Type B pancreatic cell (in vitro differentiated cells): ENCODE measurements around the gene FCER2. TPM values are rescaled to one million over a fixed set of nuclear protein-coding genes. Genes with fewer than 3 reads are reported as not detected.

Experiments used
- DNase-seq: peaks from one replicate; pipeline ENCODE4 v3.0.0; 2021; ENCODE audit warnings: mixed read lengths; ENCODE audit not compliant: unreplicated experiment; ENCODE audit errors: extremely low spot score
- H3K27ac Mint-ChIP-seq: 2 replicates; pipeline ENCODE4 v1.8.0; 2021; ENCODE audit warnings: mild to moderate bottlenecking, mixed read lengths
- H3K27me3 Mint-ChIP-seq: 2 replicates; pipeline ENCODE4 v1.8.0; 2021; ENCODE audit warnings: mixed read lengths
- H3K36me3 Mint-ChIP-seq: 2 replicates; pipeline ENCODE4 v1.8.0; 2021; ENCODE audit warnings: mixed read lengths
- H3K4me1 Mint-ChIP-seq: one replicate; pipeline ENCODE4 v1.8.0; 2021; ENCODE audit warnings: mixed read lengths; ENCODE audit not compliant: unreplicated experiment
- H3K4me3 Mint-ChIP-seq: 2 replicates; pipeline ENCODE4 v1.8.0; 2021; ENCODE audit warnings: mild to moderate bottlenecking, mixed read lengths
- H3K9me3 Mint-ChIP-seq: 2 replicates; pipeline ENCODE4 v1.8.0; 2021; ENCODE audit warnings: mixed read lengths
- total RNA-seq: library from RNA; stranded (reverse); gene quantifications from 2 replicates; pipeline ENCODE4 v1.2.1, GENCODE V29; 2021; ENCODE audit warnings: low replicate concordance
- TF ChIP-seq, protein P1 (sequence below): fragments of 200-600 bp; sonication (generic); conservative IDR thresholded peaks from 2 replicates; pipeline ENCODE4 v1.5.0; 2021; ENCODE audit warnings: antibody characterized with exemption, mild to moderate bottlenecking

The FCER2 gene
- total RNA-seq, 1 donor from 2014 or later: not detected

DNA sequence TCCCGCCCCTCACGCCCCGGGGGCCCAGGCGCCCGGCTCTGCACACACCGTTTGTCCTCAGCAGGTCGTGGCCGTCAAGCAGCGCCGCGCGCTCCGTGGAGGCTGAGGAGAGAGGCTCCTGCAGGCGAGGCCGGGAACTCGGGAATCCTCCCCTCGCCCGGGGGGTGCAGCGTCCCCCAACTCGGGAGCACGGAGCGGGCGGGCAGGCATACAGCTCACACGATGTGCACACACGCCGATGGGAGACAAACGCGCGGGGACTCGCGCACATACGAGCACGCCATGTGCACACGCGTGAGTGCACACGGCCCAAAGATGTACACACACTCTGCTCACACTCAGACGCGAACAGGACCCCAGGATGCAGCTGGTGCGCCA, 29.3 kb upstream of the FCER2 start:
- Mint-ChIP-seq H3K4me3 (no peak overlapping the region), H3K4me1 (no peaks in the 10 kb centered on the region), H3K36me3 (no peaks in the 10 kb centered on the region), H3K27ac (no peak overlapping the region), H3K9me3 (no peaks in the 10 kb centered on the region), H3K27me3 (peaks cover 77% of the 10 kb centered on the region)
- no peak for DNase-seq
- TF ChIP-seq, protein P1, sequence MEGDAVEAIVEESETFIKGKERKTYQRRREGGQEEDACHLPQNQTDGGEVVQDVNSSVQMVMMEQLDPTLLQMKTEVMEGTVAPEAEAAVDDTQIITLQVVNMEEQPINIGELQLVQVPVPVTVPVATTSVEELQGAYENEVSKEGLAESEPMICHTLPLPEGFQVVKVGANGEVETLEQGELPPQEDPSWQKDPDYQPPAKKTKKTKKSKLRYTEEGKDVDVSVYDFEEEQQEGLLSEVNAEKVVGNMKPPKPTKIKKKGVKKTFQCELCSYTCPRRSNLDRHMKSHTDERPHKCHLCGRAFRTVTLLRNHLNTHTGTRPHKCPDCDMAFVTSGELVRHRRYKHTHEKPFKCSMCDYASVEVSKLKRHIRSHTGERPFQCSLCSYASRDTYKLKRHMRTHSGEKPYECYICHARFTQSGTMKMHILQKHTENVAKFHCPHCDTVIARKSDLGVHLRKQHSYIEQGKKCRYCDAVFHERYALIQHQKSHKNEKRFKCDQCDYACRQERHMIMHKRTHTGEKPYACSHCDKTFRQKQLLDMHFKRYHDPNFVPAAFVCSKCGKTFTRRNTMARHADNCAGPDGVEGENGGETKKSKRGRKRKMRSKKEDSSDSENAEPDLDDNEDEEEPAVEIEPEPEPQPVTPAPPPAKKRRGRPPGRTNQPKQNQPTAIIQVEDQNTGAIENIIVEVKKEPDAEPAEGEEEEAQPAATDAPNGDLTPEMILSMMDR: no peak

DNA sequence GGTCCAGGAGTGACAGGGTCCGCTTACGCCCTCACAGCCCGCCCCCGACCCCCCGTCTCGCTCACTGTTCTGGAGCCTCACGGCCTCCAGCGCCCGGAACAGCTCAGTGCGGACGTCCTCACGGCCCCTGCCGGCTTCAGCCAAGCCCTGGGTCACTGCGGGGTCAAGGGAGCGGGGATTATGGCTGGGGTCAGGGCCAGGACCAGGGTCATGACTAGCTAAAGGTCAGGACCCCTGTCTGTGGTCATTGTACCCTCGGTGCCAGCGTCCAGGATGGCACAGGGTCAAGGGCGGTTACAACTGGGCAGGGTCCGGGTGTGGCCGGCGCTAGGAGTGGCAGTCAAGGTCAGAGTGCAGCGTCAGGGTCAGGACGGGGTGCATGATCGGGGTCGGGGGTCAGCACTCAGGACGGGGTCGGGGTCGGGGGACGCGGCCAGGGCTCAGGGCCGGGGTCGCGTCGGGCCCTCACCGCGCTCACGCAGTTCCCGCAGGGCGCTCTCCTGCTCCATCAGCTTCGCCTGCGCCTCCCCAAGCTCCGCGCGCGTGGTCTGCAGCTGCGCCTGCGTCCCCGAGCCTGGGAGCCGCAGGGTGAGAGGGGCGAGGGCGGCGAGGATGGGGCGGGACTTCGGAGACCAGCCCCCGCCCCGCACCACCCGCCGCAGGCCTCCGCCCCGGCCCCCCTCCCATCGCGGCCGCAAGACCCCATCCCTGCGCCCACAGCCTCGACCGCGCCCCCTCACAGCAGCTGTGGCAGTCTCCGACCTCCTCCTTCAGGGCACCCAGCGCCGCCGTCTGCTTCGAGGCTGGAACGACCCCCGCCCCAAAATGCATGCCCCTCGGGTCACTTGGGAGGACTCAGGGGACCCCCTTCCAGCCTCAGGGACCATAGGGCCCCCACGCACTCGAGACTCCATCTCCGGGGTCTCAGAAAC, 28.6 kb upstream of the FCER2 start:
- TF ChIP-seq, protein P1: no peak
- H3K4me1 Mint-ChIP-seq: no peaks in the 10 kb centered on the region
- no peaks in the 10 kb centered on the region for H3K9me3 Mint-ChIP-seq
- peaks cover 77% of the 10 kb centered on the region for H3K27me3 Mint-ChIP-seq
- no peaks in the 10 kb centered on the region for H3K36me3 Mint-ChIP-seq
- no peak overlapping the region for H3K4me3 Mint-ChIP-seq
- no peak overlapping the region for H3K27ac Mint-ChIP-seq
- DNase-seq: no peak

DNA sequence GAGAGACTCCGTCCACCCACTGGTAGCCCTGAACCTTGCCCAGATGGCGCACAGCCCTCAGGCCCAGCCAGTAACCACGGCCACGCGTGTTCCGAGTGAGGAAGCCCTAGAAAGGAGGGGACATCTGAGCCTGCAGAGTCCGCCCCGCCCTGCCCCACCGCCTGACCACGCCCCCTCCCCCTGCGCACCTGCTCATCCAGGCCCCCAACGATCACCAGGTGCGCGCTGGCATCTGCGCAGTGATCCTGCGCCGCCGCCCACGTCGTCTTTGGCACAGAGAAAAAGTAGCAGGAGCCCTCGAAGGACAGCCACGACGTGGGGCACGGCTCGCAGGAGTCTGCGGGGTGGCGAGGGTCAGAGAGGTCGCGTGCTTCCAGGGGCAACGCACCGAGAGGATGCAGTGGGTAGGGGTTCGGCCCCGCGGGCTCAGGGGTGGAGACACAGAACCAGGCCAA, 27.9 kb upstream of the FCER2 start:
- no peaks in the 10 kb centered on the region for H3K9me3 Mint-ChIP-seq
- H3K36me3 Mint-ChIP-seq: no peaks in the 10 kb centered on the region
- peaks cover 71% of the 10 kb centered on the region for H3K27me3 Mint-ChIP-seq
- TF ChIP-seq, protein P1: no peak
- no peak overlapping the region for H3K27ac Mint-ChIP-seq
- no peak for DNase-seq
- H3K4me1 Mint-ChIP-seq: no peaks in the 10 kb centered on the region
- H3K4me3 Mint-ChIP-seq: no peak overlapping the region

DNA sequence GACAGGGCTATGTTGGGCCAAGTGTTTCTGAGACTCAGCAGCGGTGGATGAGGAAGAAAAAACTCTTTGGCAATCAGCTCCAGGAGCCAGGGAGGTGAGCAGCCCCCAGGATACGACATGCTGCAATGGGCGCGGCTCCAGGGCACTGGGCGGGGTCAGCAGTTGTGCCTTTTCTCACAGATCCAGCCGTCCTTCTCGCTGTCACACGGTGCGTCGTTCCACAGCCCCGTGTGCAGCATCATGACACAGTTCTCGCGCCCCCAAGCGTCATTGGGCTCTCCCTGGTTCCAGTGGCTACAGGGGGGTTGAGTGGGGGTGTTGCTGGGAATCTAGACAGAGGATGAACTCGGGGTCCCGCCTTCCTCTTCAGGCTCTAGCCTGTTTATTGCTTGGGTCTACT, 27.3 kb upstream of the FCER2 start:
- no peaks in the 10 kb centered on the region for H3K4me1 Mint-ChIP-seq
- no peak overlapping the region for H3K27ac Mint-ChIP-seq
- TF ChIP-seq, protein P1: no peak
- no peaks in the 10 kb centered on the region for H3K36me3 Mint-ChIP-seq
- H3K9me3 Mint-ChIP-seq: no peaks in the 10 kb centered on the region
- peaks cover 66% of the 10 kb centered on the region for H3K27me3 Mint-ChIP-seq
- DNase-seq: no peak
- no peak overlapping the region for H3K4me3 Mint-ChIP-seq

DNA sequence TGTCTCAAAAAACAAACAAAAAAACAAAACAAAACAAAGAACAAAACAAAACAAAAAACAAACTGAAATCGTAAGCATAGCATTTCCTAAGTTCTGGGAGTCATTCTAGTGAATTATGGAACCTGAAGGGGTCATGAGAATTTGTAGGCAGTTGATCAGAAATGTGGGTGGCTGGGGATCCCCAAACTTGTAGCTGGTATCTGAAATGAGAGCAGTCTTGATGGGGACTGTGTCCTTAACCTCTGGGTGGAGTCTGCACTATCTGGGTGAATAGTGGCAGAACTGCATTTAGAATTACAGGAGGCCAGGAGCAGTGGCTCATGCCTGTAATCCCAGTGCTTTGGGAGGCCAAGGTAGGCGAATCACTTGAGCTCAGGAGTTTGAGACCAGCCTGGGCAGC, 23.9 kb upstream of the FCER2 start:
- H3K36me3 Mint-ChIP-seq: no peaks in the 10 kb centered on the region
- no peaks in the 10 kb centered on the region for H3K9me3 Mint-ChIP-seq
- H3K4me3 Mint-ChIP-seq: no peak overlapping the region
- DNase-seq: no peak
- no peaks in the 10 kb centered on the region for H3K4me1 Mint-ChIP-seq
- no peak overlapping the region for H3K27ac Mint-ChIP-seq
- H3K27me3 Mint-ChIP-seq: peaks cover 45% of the 10 kb centered on the region
- TF ChIP-seq, protein P1: no peak
